DMS114 treated with DMSO at 0.1 percent for 48 hours (cell line): Measurements from ENCODE around the gene MGAT2.
"Not testable (repeated sequence)": the region's sequence is repeated elsewhere in the genome, so short reads cannot be mapped to it uniquely, and the experiment has no call there.

Experiments
- DNase-seq: peaks from one replicate; lab custom pipeline; 2025; ENCODE audit not compliant: unreplicated experiment; lab: John Stamatoyannopoulos, UW

MGAT2 gene

DNA sequence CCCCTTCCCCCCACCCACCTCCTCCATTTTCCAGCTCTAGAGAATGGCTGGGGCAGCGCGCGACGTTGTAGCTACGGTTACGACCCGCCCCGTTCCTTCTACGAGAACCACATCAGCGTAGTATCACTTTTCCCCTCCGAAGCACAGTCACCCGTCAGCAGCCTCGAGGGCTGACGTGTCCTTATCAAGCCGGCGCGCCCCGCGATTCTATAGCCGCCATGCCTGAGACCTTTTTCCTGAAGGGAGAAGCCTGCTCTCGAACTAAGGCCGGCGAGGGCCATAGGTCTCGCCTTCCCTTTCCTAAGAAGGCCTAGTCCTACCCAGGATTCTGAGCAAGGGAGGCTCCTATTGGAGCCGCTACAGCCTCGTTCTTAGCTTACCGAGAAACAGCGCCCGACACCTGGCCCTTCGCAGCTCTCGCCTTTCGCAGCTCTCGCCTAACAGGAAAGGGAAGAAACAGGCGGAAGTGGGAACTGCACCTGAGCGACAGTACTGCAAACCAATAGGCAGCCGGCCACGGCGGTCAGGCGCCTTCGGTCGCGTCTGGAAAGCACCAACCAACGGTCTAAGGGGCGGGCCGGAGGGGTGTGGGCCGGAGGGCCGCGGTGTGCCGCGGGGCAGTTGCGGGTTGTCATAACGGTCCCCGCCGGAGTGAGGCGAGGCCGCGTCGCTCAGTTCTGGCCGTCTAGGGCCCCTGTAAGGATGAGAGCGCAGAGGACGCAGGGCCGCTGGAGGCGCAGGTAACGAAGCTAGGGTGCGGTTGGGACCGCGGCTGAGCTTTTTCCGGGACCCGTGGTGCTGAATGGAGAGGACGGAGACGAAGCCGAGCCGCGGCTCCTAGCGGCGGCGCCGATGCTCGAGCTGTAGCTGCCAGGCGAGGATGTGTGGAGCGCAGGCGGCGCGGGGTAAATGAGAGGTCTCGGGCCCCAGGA is at the start of gene MGAT2, which contains the start of gene RPL36AL:
Gene MGAT2, plus strand, starts transcription at position 618 of the 932 bp plus-strand sequence. CDS start 470 bp downstream, outside the sequence.
Gene RPL36AL, minus strand, starts transcription at position 445 of the 932 bp plus-strand sequence. CDS start 1,522 bp downstream, outside the sequence.
- DNase-seq = peak; percentile 92

DNA sequence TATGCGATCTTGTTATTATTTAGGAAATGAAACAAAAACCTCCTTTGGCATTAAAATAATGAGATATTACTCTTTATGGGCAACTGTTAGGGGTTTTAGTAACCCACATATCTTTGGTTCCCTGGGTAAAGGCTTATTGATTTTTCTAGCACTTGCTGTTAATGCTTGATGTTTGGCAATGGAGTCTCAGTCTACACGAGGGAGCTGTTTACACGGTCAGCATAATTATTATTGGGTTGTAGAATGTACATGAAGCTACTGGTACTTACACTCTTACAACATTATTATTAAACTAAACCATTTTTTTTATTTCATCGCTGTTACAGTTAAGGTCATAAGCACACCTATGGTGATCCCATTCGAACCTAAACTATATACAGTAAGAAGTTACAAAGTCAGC is 46.6 kb upstream of the MGAT2 start:
- DNase-seq = no peak

DNA sequence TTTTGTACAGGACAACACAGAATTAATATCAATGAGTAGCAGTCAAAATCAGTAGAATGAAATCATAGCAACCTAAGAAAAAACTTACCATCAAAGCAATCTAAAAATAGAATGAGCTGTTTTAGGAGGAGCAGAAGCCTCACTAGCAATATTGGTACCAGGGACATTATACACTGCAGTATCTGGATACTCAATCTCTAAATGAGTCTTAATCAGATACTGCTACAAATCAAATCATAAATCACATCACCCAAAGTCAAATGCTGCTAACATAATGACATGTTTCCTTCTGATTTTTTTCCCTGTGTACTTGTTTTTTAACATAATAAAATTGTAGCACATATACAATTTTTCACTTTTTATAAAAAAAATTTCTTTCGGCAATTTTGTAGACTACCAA is 42.5 kb upstream of the MGAT2 start:
- no peak for DNase-seq

DNA sequence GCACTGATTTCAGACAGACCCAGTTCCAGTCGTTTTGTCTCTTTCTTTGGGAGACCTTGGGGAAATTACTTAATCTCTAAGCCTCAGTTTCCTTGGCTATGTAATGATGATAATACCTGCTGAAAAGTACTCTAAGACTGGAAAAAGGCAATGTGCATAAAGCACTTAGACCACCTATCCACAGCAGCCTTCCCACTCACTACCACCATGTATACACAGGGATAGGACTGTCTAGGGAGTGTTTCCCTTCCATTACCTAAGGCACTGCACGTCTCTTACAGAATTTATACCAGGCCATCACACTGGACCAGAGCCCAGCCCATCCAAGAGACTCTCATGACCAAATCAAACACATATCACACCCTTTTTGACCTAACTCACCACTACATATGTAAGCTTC is 40.8 kb upstream of the MGAT2 start:
- no peak for DNase-seq

DNA sequence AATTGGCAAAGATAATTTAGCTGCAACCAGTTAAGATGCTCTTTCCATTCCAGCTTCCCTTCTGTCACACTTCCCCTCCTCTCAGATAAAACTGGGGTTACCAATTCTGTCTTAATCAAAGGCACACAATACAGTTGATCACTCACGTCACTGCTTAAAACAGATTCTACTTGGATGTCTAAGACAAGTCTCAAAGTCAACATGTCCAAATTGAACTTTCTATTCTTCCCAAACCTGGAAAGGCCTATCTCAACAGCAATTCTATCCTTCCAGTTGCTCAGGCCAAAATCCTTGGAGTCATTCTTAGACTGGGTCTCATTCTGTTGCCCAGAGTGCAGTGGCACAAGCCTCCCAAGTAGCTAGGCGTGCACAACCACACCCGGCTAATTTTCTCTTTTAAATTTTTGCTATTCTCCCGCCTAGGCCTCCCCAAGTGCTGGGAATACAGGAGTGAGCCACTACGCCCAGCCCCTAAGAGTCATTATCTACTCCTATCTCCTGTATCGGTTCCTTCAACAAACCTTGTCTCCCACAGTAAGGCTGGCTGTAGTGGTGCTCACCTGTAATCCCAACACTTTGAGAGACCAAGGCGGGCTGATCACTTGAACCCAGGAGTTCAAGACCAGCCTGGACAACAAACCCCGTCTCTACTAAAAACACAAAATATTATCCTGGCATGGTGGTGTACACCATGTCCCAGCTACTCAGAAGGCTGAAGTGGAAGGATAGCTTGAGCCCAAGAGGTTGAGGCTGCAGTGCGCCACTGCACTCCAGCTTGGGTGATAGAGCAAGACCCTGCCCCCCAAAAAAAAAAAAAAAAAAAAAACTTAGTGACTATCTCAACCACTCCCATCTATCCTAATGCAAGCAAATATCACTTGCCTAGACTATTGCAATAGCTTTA is 39.1 kb upstream of the MGAT2 start:
- no peak for DNase-seq

DNA sequence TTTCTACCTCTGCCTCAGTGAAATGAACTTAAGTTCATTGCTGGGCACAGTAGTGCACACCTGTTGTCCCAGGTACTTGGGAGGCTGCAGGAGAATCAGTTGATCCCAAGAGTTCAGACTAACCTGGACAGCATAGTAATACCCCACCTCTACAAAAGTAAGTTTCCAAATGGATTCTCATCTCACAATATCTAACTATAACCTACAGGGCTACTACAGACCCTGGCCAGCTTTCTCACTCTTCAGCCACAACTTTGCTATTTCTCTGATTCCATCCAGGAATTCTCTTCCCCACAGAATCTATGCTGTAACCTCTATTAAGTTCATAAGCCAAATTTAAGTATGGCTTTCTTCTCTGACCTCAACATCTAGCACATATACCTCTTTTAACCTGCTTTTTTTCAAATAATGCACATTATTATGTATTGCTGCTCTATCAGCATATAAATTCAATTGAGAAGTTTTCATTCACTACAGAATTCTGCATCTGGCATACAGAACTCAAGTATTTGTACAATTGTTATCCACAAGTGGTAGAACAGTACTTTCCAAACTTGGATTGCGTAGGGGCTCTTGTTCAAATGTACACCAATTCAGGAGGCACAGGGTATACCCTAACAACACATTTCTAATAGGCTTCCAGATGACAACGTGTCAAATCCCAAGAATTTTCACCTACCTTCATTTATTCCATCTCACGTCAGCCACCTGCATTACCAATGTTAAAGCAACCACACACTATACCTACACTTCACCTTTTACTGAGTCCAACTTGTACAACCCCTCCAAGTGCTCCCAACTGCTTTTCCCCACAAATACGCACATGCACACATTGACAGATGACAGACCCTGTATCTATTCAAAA is 38.3 kb upstream of the MGAT2 start:
- no peak for DNase-seq

DNA sequence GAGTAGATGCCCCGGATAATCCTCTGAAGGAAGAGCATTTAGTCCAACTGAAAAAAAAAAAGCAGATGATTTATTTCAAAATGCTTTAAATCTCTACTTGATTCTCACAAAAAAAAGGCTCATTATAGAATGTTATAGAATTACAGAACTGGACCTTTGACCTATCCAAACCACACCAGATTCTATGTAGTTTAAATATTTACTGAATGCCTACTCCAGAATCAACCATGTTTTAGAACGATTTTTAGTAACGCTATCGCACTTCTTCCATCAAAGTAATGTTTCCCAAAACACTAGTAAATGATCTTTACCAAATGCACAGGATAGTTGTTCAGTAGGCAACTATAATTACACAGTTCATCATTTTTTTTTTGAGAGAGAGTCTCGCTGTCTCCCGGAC is 37.0 kb upstream of the MGAT2 start:
- DNase-seq = no peak

DNA sequence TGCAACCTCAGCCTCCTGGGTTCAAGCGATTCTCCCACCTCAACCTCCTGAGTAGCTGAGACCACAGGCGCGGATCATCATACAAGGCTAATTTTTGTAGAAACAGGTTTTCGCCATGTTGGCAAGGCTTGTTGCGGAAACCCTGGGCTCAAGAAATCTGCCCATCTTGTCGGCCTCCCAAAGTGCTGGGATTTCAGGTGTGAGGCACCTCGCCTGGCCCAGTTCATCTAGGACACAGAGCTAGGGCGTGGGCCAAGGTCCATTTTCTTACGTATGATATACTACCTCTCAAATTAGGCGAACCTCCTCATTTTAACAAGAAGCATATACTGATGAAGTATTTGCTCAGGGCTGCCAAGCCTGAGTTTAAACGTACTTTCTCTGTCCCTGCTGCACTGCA is 36.5 kb upstream of the MGAT2 start:
- no peak for DNase-seq

DNA sequence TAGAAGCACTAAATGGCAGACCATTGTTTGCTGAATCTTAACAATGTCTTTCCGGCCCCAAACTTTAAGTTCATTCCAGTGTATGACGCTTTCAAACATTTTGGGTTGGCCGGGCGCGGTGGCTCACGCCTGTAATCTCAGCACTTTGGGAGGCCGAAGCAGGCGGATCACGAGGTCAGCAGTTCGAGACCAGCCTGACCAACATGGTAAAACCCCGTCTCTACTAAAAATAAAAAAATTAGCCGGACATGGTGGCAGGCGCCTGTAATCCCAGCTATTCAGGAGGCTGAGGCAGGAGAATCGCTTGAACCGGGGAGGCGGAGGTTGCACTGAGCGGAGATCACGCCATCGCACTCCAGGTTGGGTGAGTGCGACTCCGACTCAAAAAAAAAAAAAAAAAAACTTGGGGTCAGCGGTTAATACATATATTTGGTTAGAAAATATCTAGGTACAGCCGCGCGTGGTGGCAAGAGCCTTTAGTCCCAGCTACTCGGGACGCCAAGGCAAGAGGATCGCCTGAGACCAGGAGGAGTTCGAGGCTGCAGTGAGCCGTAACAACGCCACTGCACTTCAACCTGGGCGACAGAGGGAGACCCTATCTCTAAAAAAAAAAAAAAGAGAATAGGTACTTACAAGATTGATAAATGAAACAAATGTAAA is 35.5 kb upstream of the MGAT2 start:
- DNase-seq = not testable (repeated sequence)

DNA sequence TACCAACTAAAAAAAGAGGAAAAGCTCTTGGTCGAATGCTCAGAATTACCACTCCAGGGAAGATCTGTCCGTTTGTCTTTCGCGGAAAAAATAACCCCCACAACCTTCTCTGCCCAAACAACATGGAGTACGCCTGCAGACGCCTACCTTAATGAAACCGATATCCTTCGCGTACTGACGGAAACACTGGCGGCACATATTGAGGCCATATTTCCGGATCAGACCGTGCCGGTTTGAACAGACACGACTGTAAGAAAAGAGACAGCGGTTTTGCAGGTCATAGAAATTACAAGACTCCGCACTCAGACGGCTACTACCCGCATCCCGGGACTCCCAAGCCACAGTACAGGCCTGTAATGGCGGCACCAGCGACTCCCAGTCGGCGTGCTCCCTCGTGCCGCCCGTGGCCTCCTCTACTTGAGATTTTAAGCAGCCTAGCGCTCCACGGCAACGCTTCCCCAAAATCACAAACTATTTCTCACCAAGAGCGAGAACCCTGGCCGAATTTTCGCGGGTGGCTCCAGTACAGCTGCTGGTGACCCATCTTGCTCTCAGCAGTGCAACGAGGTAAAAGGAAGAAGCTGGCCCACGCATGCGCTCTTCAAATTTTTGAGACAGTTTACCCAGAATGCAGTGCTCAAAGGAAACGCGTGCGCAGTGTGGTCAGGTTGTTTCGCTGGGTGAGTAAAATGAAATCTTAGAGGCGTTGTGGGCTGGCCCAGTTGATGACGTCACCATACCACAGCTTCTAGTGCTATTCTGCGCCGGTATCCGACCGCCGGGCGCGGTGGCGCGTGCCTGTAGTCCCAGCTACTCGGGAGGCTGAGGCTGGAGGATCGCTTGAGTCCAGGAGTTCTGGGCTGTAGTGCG is 34.6 kb upstream of the MGAT2 start, which contains the start of gene RPS29:
Gene RPS29, minus strand, starts transcription at position 578 of the 870 bp plus-strand sequence. Its CDS starts 34 bp downstream, at position 544.
- peak; percentile 96 for DNase-seq

DNA sequence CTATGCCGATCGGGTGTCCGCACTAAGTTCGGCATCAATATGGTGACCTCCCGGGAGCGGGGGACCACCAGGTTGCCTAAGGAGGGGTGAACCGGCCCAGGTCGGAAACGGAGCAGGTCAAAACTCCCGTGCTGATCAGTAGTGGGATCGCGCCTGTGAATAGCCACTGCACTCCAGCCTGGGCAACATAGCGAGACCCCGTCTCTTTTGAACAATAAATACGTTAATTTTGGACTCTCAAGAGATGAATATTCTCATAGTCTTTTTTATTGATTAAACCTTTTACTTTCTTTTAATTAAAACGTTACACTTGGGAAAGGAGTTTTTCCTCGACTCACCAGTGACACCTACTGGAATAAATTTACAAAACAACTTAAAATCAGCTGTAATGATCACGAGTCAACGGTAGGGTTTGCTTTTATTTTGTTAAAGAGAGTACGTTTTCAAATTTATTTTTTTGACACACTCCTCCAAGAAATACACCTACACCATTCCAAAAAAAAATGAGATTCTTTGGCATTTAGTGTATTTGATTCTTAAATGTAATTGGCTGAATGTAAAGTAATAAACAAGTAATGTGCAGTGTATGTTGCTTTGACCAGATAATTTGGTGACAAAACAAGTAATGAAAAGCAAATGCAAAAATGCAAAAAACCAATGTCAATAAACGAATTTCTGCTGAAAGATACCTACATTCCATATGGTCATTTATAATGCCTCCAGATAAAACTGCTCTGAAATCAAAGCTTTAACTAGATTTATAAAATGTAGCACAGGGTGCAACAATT is 33.7 kb upstream of the MGAT2 start:
- peak; percentile 63 for DNase-seq

DNA sequence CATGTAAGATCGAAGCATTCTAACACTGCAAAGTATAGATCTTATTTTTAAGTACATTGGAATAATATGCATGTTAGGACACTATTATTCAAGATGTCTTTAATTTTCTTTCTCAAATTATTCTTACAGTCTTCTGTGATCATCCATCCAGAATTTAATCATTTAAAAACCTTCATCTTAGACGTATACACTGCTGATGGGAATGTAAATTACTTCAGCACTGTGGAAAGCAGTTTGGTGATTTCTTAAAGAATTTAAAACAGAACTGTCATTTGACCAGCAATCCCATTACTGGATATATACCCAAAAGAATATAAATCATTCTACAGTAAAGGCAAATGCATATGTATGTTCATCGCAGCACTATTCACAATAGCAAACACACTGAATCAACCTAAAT is 31.2 kb upstream of the MGAT2 start:
- no peak for DNase-seq

DNA sequence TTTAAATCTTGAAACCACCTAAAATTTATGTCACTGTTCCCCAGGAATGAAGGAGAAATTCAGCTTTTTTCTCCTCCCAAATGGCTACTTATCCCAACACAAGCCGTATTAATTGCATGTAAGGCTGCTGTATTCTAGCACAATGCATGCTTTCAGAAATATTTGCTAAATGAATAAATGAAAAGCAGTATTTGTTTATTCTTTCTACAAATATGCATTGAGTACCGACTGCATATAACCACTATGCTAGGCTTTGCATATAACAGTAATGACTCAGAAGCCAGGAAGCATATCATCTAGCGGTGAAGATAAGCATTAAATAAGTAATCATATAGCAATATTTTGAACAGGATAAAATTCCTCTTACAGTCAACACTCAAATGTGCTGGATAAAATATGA is 27.6 kb upstream of the MGAT2 start:
- DNase-seq = no peak

DNA sequence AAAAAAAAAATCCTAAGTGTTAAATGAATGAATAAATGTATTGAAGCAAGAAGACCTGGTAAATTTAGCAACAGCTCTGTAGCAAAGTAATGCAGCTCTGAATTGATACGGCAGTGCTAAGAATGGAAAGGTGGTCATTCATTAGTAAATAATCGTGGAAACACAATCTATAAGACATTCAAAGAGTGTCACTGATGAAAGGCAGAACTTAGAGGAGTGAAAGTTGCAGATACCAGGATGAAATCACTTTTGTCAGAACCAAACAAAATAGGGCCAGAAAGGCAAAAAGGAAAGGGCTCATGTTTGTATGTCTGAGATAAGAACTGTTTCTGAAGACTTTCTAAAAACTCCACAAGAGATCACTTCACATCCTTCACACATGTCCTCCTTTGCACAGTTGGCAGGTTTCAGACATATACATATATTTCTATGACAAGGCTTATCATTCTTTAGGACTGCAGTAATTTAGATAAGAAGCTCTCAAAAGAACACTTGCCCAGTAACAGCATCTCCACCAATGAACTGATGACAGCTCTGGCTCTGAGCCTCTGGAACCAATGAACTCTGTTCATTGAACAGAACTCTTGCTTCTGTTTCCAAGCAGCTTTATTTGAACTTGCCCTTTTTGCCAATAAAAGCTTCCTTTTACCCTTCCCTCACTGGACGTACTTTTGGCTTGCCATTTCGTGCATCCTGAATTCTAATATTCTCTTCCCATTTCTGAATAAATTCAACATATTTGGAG is 26.1 kb upstream of the MGAT2 start:
- no peak for DNase-seq

DNA sequence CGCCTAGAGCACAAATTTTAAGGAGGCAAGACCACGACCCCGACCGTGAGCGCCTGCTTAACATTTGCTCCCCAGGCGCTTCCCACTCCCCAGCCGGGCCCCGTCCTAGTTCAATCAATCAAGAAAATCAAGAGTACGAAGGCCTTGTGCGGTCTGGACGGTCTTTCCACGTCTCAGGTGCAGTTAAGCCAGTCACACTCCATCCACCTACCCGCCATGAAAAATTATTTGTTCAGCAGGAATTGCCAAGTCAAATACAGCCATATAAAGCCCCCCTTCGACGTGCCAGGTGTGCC is 22.5 kb upstream of the MGAT2 start:
- no peak for DNase-seq

DNA sequence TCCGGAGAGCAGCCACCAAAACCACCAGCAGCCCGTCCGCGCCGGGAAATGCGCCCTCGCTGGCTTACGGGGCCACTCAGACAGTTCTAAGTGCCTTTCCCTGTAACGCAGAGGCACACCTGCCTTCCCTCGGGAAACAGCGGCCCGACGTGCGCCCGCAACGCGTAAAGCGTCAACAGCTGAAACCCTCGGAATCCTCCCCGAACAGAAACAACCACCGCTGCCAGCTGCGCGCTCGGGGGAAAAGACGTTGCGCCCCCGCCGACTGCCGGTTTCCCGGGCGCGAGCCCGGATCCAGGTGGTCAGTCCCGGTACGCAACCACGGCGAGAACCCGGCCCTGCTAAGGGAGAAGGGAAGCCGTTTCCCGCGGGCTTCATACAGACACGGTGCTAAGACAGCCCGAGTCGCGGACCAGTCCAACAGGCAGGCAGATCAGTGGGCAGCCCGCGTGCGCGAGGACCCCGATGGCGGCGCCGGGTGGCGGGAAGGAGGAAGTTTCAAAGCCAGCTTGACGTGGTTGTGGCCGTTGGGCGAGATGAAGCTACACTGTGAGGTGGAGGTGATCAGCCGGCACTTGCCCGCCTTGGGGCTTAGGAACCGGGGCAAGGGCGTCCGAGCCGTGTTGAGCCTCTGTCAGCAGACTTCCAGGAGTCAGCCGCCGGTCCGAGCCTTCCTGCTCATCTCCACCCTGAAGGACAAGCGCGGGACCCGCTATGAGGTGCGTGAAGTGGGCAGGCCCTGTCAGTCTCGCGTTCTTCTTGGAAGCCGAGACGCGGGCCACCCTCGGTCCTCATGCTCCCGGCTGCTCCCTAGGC is 21.9 kb upstream of the MGAT2 start, which contains the start of gene LRR1:
Gene LRR1, plus strand, starts transcription at position 456 of the 816 bp plus-strand sequence. Its CDS starts 81 bp downstream, at position 537.
- DNase-seq = peak; percentile 49

DNA sequence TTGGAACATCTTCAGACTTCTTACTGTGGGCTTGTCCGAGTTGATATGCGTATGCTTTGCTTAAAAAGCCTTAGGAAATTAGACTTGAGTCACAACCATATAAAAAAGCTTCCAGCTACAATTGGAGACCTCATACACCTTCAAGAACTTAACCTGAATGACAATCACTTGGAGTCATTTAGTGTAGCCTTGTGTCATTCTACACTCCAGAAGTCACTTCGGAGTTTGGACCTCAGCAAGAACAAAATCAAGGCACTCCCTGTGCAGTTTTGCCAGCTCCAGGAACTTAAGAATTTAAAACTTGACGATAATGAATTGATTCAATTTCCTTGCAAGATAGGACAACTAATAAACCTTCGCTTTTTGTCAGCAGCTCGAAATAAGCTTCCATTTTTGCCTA is 13.0 kb upstream of the MGAT2 start:
- no peak for DNase-seq
